H1 (cell line): ENCODE data around the gene MRPL41. TPM values are rescaled to one million over a fixed set of nuclear protein-coding genes. Genes with fewer than 3 reads are reported as not detected.

Source experiments
- CHD2 ChIP-seq: IDR thresholded peaks from 2 replicates; pipeline ENCODE4 v1.6.1; 2012; ENCODE audit warnings: low read length, improper control_type of control experiment
- MAX ChIP-seq: IDR thresholded peaks from 2 replicates; pipeline ENCODE4 v1.6.1; 2012; ENCODE audit warnings: inconsistent platforms
- NANOG ChIP-seq: IDR thresholded peaks from 2 replicates; pipeline ENCODE4 v1.6.1; 2011; ENCODE audit warnings: low read length, low read depth, mild to moderate bottlenecking, inconsistent platforms; ENCODE audit not compliant: insufficient read depth, poor library complexity, severe bottlenecking
- SP2 ChIP-seq: IDR thresholded peaks from 2 replicates; pipeline ENCODE4 v1.6.1; 2012; ENCODE audit warnings: mild to moderate bottlenecking, low read length, inconsistent platforms
- polyA plus RNA-seq, 7 experiments: library from polyadenylated mRNA; depleted of rRNA in 3 of 7; stranded (reverse) in 5 of 7; unstranded in 2 of 7; fragments of >200 nt in 5 of 7; fragments of 200-250 nt in 2 of 7; gene quantifications; 1 replicate in 5 of 7; 2 replicates in 1 of 7; 4 replicates in 1 of 7; pipeline versions ENCODE4 v1.2.1 to v1.2.3, GENCODE V29; 2011 to 2013; ENCODE audit warnings: missing spikeins in 2 of 7, mixed read lengths in 2 of 7
- total RNA-seq: library from RNA; stranded (reverse); fragmentation: NEBNext Ultra II Directional; extraction: Animal tissue kit (Norgen Biotek cat#: 25700); gene quantifications from 2 replicates; pipeline ENCODE4 v1.2.1, GENCODE V29; 2021
- TF ChIP-seq, protein P1 (sequence below): fragments of 300-600 bp; sonication (generic); IDR thresholded peaks from 2 replicates; pipeline ENCODE4 v1.7.1; 2012; ENCODE audit warnings: low read length, moderate library complexity, mild to moderate bottlenecking, inconsistent platforms; ENCODE audit not compliant: insufficient replicate concordance

The MRPL41 gene
- total and polyA plus RNA-seq, 2 of the 8 experiments (the other 6 are each of a cell fraction or from before 2014, with no cell fraction given): 47.2 to 58.1 TPM

DNA sequence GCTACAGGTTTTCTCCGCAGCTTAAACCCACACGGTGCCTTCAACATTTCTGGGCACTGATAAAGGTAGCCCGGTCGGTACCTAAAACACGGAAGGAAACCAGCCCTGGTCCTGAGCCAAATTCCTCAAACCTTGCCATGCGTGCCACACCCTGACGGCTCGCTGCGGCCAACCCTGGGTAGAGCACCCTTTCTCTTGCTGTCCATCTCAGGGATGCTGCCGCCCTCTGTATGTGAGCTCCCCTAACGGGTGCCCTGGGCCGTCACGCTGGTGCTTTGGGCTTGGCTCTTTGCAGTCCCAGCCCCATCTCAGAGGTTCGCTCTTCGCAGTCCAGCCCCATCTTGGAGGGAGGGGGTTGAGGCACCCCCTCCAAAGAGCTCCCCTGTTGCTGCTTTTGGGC is 45.4 kb upstream of the MRPL41 start (continued):
- TF ChIP-seq MAX (no peak), CHD2 (no peak), SP2 (no peak), NANOG (no peak)
- TF ChIP-seq, protein P1, sequence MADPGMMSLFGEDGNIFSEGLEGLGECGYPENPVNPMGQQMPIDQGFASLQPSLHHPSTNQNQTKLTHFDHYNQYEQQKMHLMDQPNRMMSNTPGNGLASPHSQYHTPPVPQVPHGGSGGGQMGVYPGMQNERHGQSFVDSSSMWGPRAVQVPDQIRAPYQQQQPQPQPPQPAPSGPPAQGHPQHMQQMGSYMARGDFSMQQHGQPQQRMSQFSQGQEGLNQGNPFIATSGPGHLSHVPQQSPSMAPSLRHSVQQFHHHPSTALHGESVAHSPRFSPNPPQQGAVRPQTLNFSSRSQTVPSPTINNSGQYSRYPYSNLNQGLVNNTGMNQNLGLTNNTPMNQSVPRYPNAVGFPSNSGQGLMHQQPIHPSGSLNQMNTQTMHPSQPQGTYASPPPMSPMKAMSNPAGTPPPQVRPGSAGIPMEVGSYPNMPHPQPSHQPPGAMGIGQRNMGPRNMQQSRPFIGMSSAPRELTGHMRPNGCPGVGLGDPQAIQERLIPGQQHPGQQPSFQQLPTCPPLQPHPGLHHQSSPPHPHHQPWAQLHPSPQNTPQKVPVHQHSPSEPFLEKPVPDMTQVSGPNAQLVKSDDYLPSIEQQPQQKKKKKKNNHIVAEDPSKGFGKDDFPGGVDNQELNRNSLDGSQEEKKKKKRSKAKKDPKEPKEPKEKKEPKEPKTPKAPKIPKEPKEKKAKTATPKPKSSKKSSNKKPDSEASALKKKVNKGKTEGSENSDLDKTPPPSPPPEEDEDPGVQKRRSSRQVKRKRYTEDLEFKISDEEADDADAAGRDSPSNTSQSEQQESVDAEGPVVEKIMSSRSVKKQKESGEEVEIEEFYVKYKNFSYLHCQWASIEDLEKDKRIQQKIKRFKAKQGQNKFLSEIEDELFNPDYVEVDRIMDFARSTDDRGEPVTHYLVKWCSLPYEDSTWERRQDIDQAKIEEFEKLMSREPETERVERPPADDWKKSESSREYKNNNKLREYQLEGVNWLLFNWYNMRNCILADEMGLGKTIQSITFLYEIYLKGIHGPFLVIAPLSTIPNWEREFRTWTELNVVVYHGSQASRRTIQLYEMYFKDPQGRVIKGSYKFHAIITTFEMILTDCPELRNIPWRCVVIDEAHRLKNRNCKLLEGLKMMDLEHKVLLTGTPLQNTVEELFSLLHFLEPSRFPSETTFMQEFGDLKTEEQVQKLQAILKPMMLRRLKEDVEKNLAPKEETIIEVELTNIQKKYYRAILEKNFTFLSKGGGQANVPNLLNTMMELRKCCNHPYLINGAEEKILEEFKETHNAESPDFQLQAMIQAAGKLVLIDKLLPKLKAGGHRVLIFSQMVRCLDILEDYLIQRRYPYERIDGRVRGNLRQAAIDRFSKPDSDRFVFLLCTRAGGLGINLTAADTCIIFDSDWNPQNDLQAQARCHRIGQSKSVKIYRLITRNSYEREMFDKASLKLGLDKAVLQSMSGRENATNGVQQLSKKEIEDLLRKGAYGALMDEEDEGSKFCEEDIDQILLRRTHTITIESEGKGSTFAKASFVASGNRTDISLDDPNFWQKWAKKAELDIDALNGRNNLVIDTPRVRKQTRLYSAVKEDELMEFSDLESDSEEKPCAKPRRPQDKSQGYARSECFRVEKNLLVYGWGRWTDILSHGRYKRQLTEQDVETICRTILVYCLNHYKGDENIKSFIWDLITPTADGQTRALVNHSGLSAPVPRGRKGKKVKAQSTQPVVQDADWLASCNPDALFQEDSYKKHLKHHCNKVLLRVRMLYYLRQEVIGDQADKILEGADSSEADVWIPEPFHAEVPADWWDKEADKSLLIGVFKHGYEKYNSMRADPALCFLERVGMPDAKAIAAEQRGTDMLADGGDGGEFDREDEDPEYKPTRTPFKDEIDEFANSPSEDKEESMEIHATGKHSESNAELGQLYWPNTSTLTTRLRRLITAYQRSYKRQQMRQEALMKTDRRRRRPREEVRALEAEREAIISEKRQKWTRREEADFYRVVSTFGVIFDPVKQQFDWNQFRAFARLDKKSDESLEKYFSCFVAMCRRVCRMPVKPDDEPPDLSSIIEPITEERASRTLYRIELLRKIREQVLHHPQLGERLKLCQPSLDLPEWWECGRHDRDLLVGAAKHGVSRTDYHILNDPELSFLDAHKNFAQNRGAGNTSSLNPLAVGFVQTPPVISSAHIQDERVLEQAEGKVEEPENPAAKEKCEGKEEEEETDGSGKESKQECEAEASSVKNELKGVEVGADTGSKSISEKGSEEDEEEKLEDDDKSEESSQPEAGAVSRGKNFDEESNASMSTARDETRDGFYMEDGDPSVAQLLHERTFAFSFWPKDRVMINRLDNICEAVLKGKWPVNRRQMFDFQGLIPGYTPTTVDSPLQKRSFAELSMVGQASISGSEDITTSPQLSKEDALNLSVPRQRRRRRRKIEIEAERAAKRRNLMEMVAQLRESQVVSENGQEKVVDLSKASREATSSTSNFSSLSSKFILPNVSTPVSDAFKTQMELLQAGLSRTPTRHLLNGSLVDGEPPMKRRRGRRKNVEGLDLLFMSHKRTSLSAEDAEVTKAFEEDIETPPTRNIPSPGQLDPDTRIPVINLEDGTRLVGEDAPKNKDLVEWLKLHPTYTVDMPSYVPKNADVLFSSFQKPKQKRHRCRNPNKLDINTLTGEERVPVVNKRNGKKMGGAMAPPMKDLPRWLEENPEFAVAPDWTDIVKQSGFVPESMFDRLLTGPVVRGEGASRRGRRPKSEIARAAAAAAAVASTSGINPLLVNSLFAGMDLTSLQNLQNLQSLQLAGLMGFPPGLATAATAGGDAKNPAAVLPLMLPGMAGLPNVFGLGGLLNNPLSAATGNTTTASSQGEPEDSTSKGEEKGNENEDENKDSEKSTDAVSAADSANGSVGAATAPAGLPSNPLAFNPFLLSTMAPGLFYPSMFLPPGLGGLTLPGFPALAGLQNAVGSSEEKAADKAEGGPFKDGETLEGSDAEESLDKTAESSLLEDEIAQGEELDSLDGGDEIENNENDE: no peak
